H1 (cell line): ENCODE measurements around the gene SPATS2L. TPM values are rescaled to one million over a fixed set of nuclear protein-coding genes. Genes with fewer than 3 reads are reported as not detected.

Source experiments
- CTCF ChIA-PET: fragments of 300-600 bp; sonication (Branson Sonifier 250); formaldehyde crosslinking; loops from one replicate; lab custom pipeline; 2021; ENCODE audit not compliant: partially characterized antibody; lab: Charles Lee
- POLR2A ChIA-PET: fragments of 300-600 bp; sonication (Branson Sonifier 250); formaldehyde crosslinking; loops from one replicate; lab custom pipeline; 2021; ENCODE audit warnings: inconsistent platforms; ENCODE audit not compliant: partially characterized antibody; lab: Charles Lee
- DNase-seq, 2 experiments: peaks; one replicate each; pipeline versions ENCODE4 v3.0.0 to v3.0.0-alpha.2; 2010 to 2022; ENCODE audit warnings: low spot score in 2 of 2, low read depth in 1 of 2, mixed read lengths in 1 of 2
- FAIRE-seq: peaks from 2 replicates; lab custom pipeline; 2011; peaks lifted over from hg19 to GRCh38; lab: Jason Lieb, UNC
- H2AFZ ChIP-seq: 2 replicates; pipeline ENCODE4 v1.8.1; 2012; ENCODE audit warnings: low read length, inconsistent platforms
- H2AK5ac ChIP-seq: 2 replicates; pipeline ENCODE4 v1.6.1; 2013; ENCODE audit warnings: low read depth, low read length
- H2BK120ac ChIP-seq: replicated peaks from 2 replicates; pipeline ENCODE3; 2013; ENCODE audit warnings: low read depth, low read length, inconsistent platforms
- H2BK12ac ChIP-seq: 2 replicates; pipeline ENCODE4 v1.6.1; 2013; ENCODE audit warnings: low read depth, low read length
- H2BK15ac ChIP-seq: 2 replicates; pipeline ENCODE4 v1.6.1; 2013; ENCODE audit warnings: low read length
- H2BK20ac ChIP-seq: 2 replicates; pipeline ENCODE4 v1.6.1; 2013; ENCODE audit warnings: low read length
- H2BK5ac ChIP-seq: 2 replicates; pipeline ENCODE4 v1.6.1; 2013; ENCODE audit warnings: low read depth, low read length
- H3K14ac ChIP-seq: 2 replicates; pipeline ENCODE4 v1.6.1; 2013; ENCODE audit warnings: inconsistent platforms; ENCODE audit not compliant: insufficient read length
- H3K18ac ChIP-seq: 2 replicates; pipeline ENCODE4 v1.6.1; 2013; ENCODE audit warnings: low read length; ENCODE audit errors: extremely low read depth
- H3K23ac ChIP-seq: 2 replicates; pipeline ENCODE4 v1.6.1; 2013; ENCODE audit warnings: inconsistent platforms; ENCODE audit not compliant: insufficient read length
- H3K23me2 ChIP-seq: 2 replicates; pipeline ENCODE4 v1.6.1; 2013; ENCODE audit warnings: low read depth, low read length
- H3K27ac ChIP-seq: 2 replicates; pipeline ENCODE4 v1.6.1; 2011; ENCODE audit warnings: low read depth, low read length, inconsistent platforms
- H3K27me3 ChIP-seq, 4 experiments: replicated peaks in 1 of 4; 1 replicate in 1 of 4; 2 replicates in 3 of 4; pipeline versions ENCODE4 v1.6.1 to v1.8.1; 2011 to 2013; ENCODE audit warnings: low read length in 3 of 4, mild to moderate bottlenecking in 3 of 4, inconsistent platforms in 2 of 4, mixed read lengths in 2 of 4, moderate library complexity in 1 of 4; ENCODE audit not compliant: control insufficient read depth in 3 of 4, insufficient read depth in 3 of 4; ENCODE audit errors: extremely low read depth in 1 of 4
- H3K36me3 ChIP-seq, 4 experiments: 2 replicates each; pipeline versions ENCODE4 v1.6.1 to v1.8.1; 2011 to 2013; ENCODE audit warnings: mild to moderate bottlenecking in 4 of 4, low read length in 3 of 4, moderate library complexity in 2 of 4, control low read depth in 1 of 4, inconsistent platforms in 1 of 4; ENCODE audit not compliant: insufficient read depth in 4 of 4, control insufficient read depth in 2 of 4
- H3K4ac ChIP-seq: replicated peaks from 2 replicates; pipeline ENCODE3; 2013; ENCODE audit warnings: low read length, low read depth, mixed read lengths, inconsistent platforms; ENCODE audit not compliant: insufficient read length
- H3K4me1 ChIP-seq, 4 experiments: replicated peaks in 1 of 4; 1 replicate in 1 of 4; 2 replicates in 3 of 4; pipeline versions ENCODE4 v1.6.1 to v1.8.1; 2011 to 2013; ENCODE audit warnings: low read length in 3 of 4, inconsistent platforms in 2 of 4, mixed read lengths in 1 of 4; ENCODE audit not compliant: insufficient read depth in 4 of 4, control insufficient read depth in 3 of 4
- H3K4me2 ChIP-seq, 2 experiments: 2 replicates each; pipeline versions ENCODE4 v1.6.1 to v1.8.1; 2011 to 2013; ENCODE audit warnings: low read depth in 2 of 2, low read length in 2 of 2, control low read depth in 1 of 2, inconsistent platforms in 1 of 2, mild to moderate bottlenecking in 1 of 2; ENCODE audit not compliant: insufficient read depth in 1 of 2
- H3K4me3 ChIP-seq, 4 experiments: fragments of 200-600, 300-600 bp in 1 of 4; sonication (generic), shearing (Covaris generic), sonication (Bioruptor Twin) in 1 of 4; 2 replicates each; pipeline versions ENCODE4 v1.5.1 to v1.8.1; 2011 to 2016; ENCODE audit warnings: low read length in 4 of 4, low read depth in 3 of 4, control low read depth in 2 of 4, inconsistent platforms in 2 of 4, mild to moderate bottlenecking in 2 of 4, mixed read lengths in 1 of 4, moderate library complexity in 1 of 4; ENCODE audit not compliant: insufficient read depth in 2 of 4; ENCODE audit errors: extremely low read depth in 1 of 4
- H3K56ac ChIP-seq: replicated peaks from 2 replicates; pipeline ENCODE3; 2013; ENCODE audit warnings: low read depth, mild to moderate bottlenecking, mixed read lengths, low read length, inconsistent platforms; ENCODE audit not compliant: insufficient read length
- H3K79me1 ChIP-seq: 2 replicates; pipeline ENCODE4 v1.6.1; 2013; ENCODE audit warnings: low read depth, low read length, control low read depth
- H3K79me2 ChIP-seq, 2 experiments: 2 replicates each; pipeline versions ENCODE4 v1.6.1 to v1.8.1; 2012 to 2013; ENCODE audit warnings: low read length in 2 of 2, mild to moderate bottlenecking in 2 of 2, inconsistent platforms in 1 of 2; ENCODE audit not compliant: insufficient read depth in 2 of 2, control insufficient read depth in 1 of 2
- H3K9ac ChIP-seq, 4 experiments: replicated peaks in 1 of 4; 1 replicate in 1 of 4; 2 replicates in 3 of 4; pipeline versions ENCODE4 v1.6.1 to v1.8.1; 2011 to 2013; ENCODE audit warnings: low read depth in 3 of 4, low read length in 3 of 4, control low read depth in 2 of 4, mild to moderate bottlenecking in 2 of 4, moderate library complexity in 2 of 4, inconsistent platforms in 1 of 4; ENCODE audit errors: extremely low read depth in 1 of 4
- H3K9me3 ChIP-seq, 2 experiments: 2 replicates each; pipeline versions ENCODE4 v1.6.1 to v1.8.1; 2012 to 2013; ENCODE audit warnings: mild to moderate bottlenecking in 2 of 2, moderate library complexity in 2 of 2, control low read depth in 1 of 2, inconsistent platforms in 1 of 2, low read depth in 1 of 2, low read length in 1 of 2, mixed read lengths in 1 of 2; ENCODE audit not compliant: insufficient read depth in 2 of 2
- H4K20me1 ChIP-seq, 2 experiments: replicated peaks in 1 of 2; 2 replicates each; pipeline versions ENCODE3 to v1.8.1; 2011 to 2013; ENCODE audit warnings: inconsistent platforms in 2 of 2, low read length in 2 of 2, mild to moderate bottlenecking in 1 of 2; ENCODE audit not compliant: insufficient read depth in 2 of 2, control insufficient read depth in 1 of 2
- H4K5ac ChIP-seq: 2 replicates; pipeline ENCODE4 v1.6.1; 2013; ENCODE audit warnings: low read length, low read depth, mixed read lengths, inconsistent platforms; ENCODE audit not compliant: insufficient read length
- H4K8ac ChIP-seq: 2 replicates; pipeline ENCODE4 v1.8.0; 2013; ENCODE audit warnings: mild to moderate bottlenecking, moderate library complexity, low read length, inconsistent platforms; ENCODE audit not compliant: insufficient read depth; ENCODE audit errors: extremely low read depth
- H4K91ac ChIP-seq: replicated peaks from 2 replicates; pipeline ENCODE3; 2013; ENCODE audit warnings: low read length, mixed read lengths, inconsistent platforms; ENCODE audit not compliant: insufficient read length
- ATF2 ChIP-seq: IDR thresholded peaks from 2 replicates; pipeline ENCODE4 v1.6.1; 2012; ENCODE audit warnings: low read length, inconsistent platforms
- CBX5 ChIP-seq: fragments of 300-800, 300-1000 bp; sonication (generic); IDR thresholded peaks from 2 replicates; pipeline ENCODE4 v1.7.1; 2016; ENCODE audit warnings: antibody characterized with exemption, low read length, low read depth
- CREB1 ChIP-seq: IDR thresholded peaks from 2 replicates; pipeline ENCODE4 v1.6.1; 2012; ENCODE audit warnings: inconsistent platforms
- HDAC6 ChIP-seq: IDR thresholded peaks from one replicate; pipeline ENCODE4 v1.7.1; 2012; ENCODE audit warnings: low read depth, mild to moderate bottlenecking, inconsistent platforms, low read length, moderate library complexity
- MAFK ChIP-seq: IDR thresholded peaks from 2 replicates; pipeline ENCODE4 v1.6.1; 2012; ENCODE audit warnings: low read depth, mild to moderate bottlenecking, improper control_type of control experiment, low read length
- RFX5 ChIP-seq: IDR thresholded peaks from 2 replicates; pipeline ENCODE4 v1.6.1; 2011; ENCODE audit warnings: low read depth, low read length, improper control_type of control experiment, borderline replicate concordance
- WGBS, 2 experiments: shearing (Covaris generic) in 1 of 2; methylation state at CpG; one replicate each; pipeline versions ENCODE4 v1.1.6 to v1.1.7; 2013 to 2015; ENCODE audit warnings: low lambda C conversion rate in 2 of 2, mixed read lengths in 2 of 2, inconsistent platforms in 1 of 2, low coverage in 1 of 2, missing lambda C conversion rate in 1 of 2; ENCODE audit not compliant: insufficient replicate concordance in 2 of 2, insufficient coverage in 1 of 2, insufficient read length in 1 of 2; ENCODE audit errors: extremely low coverage in 1 of 2, missing lambda C conversion rate in 1 of 2; 5-methylcytosine and 5-hydroxymethylcytosine counted together
- polyA plus RNA-seq, 7 experiments: library from polyadenylated mRNA; depleted of rRNA in 3 of 7; stranded (reverse) in 5 of 7; unstranded in 2 of 7; fragments of >200 nt in 5 of 7; fragments of 200-250 nt in 2 of 7; gene quantifications; 1 replicate in 5 of 7; 2 replicates in 1 of 7; 4 replicates in 1 of 7; pipeline versions ENCODE4 v1.2.1 to v1.2.3, GENCODE V29; 2011 to 2013; ENCODE audit warnings: missing spikeins in 2 of 7, mixed read lengths in 2 of 7
- total RNA-seq: library from RNA; stranded (reverse); fragmentation: NEBNext Ultra II Directional; extraction: Animal tissue kit (Norgen Biotek cat#: 25700); gene quantifications from 2 replicates; pipeline ENCODE4 v1.2.1, GENCODE V29; 2021

Gene SPATS2L
- total and polyA plus RNA-seq, 2 of the 8 experiments (the other 6 are each of a cell fraction or from before 2014, with no cell fraction given): 67.3 to 189 TPM

GRCh38 chr2:200394045-200394444, 87.6 kb downstream of the SPATS2L start:
- FAIRE-seq: no peak
- H3K4me3 ChIP-seq: no peak overlapping the region
- no peak overlapping the region for H2BK12ac ChIP-seq
- H2AK5ac ChIP-seq: no peak overlapping the region
- H4K20me1 ChIP-seq: peaks cover 0 to 2% of the 10 kb centered on the region in 2 experiments
- H4K91ac ChIP-seq: no peak overlapping the region
- ChIA-PET CTCF (no interaction called here), POLR2A (interaction anchor here (1.3 kb wide), 1 partner anchor 12 kb away, joined by 4 read pairs; no protein-coding TSS in a partner anchor)
- no peak overlapping the region for H2BK5ac ChIP-seq
- H3K4me2 ChIP-seq: 0 out of 4 replicates have a peak overlapping the region, but pooled peaks of 1 of the 2 experiments have one; percentile 7
- no peak overlapping the region for H3K14ac ChIP-seq
- H3K4ac ChIP-seq: no peak overlapping the region
- no peak overlapping the region; the same call in 1 of the 2 replicates for H2BK20ac ChIP-seq
- H3K23me2 ChIP-seq: no peaks in the 10 kb centered on the region
- H3K79me1 ChIP-seq: no peaks in the 10 kb centered on the region; the same call in 1 of the 2 replicates
- H3K79me2 ChIP-seq: peaks cover 0 to 71% of the 10 kb centered on the region in 2 experiments; a peak in 2 of 4 replicates
- H3K36me3 ChIP-seq: peaks cover 8 to 34% (median 20%) of the 10 kb centered on the region in 4 experiments; a peak in 6 of 8 replicates
- no peak for DNase-seq
- H2BK120ac ChIP-seq: no peak overlapping the region
- H3K27me3 ChIP-seq: no peaks in the 10 kb centered on the region
- H2BK15ac ChIP-seq: no peak overlapping the region
- TF ChIP-seq CBX5: no peak
- no peak for TF ChIP-seq ATF2
- TF ChIP-seq CREB1: no peak
- TF ChIP-seq MAFK: no peak
- no peak for TF ChIP-seq HDAC6
- TF ChIP-seq RFX5: no peak
- no peak overlapping the region for H2AFZ ChIP-seq
- no peak overlapping the region for H3K23ac ChIP-seq
- no peak overlapping the region for H4K8ac ChIP-seq
- no peak overlapping the region for H3K9ac ChIP-seq
- H3K9me3 ChIP-seq: no peaks in the 10 kb centered on the region
- peaks cover 0 to 13% (median 6%) of the 10 kb centered on the region in 4 experiments; a peak in 3 of 7 replicates for H3K4me1 ChIP-seq
- H4K5ac ChIP-seq: no peak overlapping the region
- H3K18ac ChIP-seq: no peak overlapping the region
- H3K56ac ChIP-seq: no peak overlapping the region
- no peak overlapping the region for H3K27ac ChIP-seq
- 87% methylated on average over 7 of the region's 7 CpGs; no CpG with 5 or more reads in 1 of the 2 experiments for WGBS, 2 experiments
